ENCODE results near the gene NLRP7. TPM values are rescaled to one million over a fixed set of nuclear protein-coding genes. Genes with fewer than 3 reads are reported as not detected.
"Not testable (repeated sequence)": the region's sequence is repeated elsewhere in the genome, so short reads cannot be mapped to it uniquely, and the experiment has no call there.

The NLRP7 gene
- total RNA-seq, 1 donor from 2014 or later, result not detected

GRCh38 chr19:54921082-54921481 is 26.2 kb downstream of the NLRP7 start:
- DNase-seq (ENCODE audit: low spot score in 2 of 2, unreplicated experiment in 2 of 2), result no peak
- Mint-ChIP-seq H3K36me3 (no peaks in the 10 kb centered on the region), H3K4me3 (no peak overlapping the region), H3K4me1 (no peaks in the 10 kb centered on the region), H3K9me3 (peaks cover 9% of the 10 kb centered on the region), H3K27me3 (ENCODE audit: low read depth) (peaks cover 2% of the 10 kb centered on the region), H3K27ac (no peak overlapping the region)
- TF ChIP-seq CTCF (IDR thresholded peaks at IDR 0.05; ENCODE audit: unreplicated experiment), result no peak

- DNase-seq (ENCODE audit: low spot score in 2 of 2, unreplicated experiment in 2 of 2); H3K27me3 Mint-ChIP-seq (ENCODE audit: low read depth); H3K4me1 Mint-ChIP-seq; H3K36me3 Mint-ChIP-seq; H3K9me3 Mint-ChIP-seq; H3K4me3 Mint-ChIP-seq; H3K27ac Mint-ChIP-seq: not testable (repeated sequence)
Observed at GRCh38 chr19:54919646-54920563, 27.4 kb downstream of the NLRP7 start.

- no peak overlapping the region for H3K4me3 Mint-ChIP-seq
- no peaks in the 10 kb centered on the region for H3K36me3 Mint-ChIP-seq
- H3K4me1 Mint-ChIP-seq, result no peaks in the 10 kb centered on the region
- DNase-seq (ENCODE audit: low spot score in 2 of 2, unreplicated experiment in 2 of 2), result no peak
- H3K9me3 Mint-ChIP-seq, result no peaks in the 10 kb centered on the region
- TF ChIP-seq CTCF (IDR thresholded peaks at IDR 0.05; ENCODE audit: unreplicated experiment), result no peak
- H3K27ac Mint-ChIP-seq, result no peak overlapping the region
- H3K27me3 Mint-ChIP-seq (ENCODE audit: low read depth), result peaks cover 2% of the 10 kb centered on the region
Observed at GRCh38 chr19:54918499-54918898, 28.8 kb downstream of the NLRP7 start.

GRCh38 chr19:54916822-54917221 is 30.5 kb downstream of the NLRP7 start:
- Mint-ChIP-seq H3K36me3 (no peaks in the 10 kb centered on the region), H3K27ac (no peak overlapping the region), H3K4me3 (no peak overlapping the region), H3K4me1 (no peaks in the 10 kb centered on the region), H3K9me3 (no peaks in the 10 kb centered on the region), H3K27me3 (ENCODE audit: low read depth) (no peaks in the 10 kb centered on the region)
- no peak for DNase-seq (ENCODE audit: low spot score in 2 of 2, unreplicated experiment in 2 of 2)
- TF ChIP-seq CTCF (IDR thresholded peaks at IDR 0.05; ENCODE audit: unreplicated experiment), result no peak

GRCh38 chr19:54907899-54908298 is 39.4 kb downstream of the NLRP7 start:
- H3K4me3 Mint-ChIP-seq; DNase-seq (ENCODE audit: low spot score in 2 of 2, unreplicated experiment in 2 of 2); H3K36me3 Mint-ChIP-seq; H3K27ac Mint-ChIP-seq; H3K27me3 Mint-ChIP-seq (ENCODE audit: low read depth); H3K9me3 Mint-ChIP-seq: not testable (repeated sequence)
- H3K4me1 Mint-ChIP-seq, result peaks cover 13% of the 10 kb centered on the region

GRCh38 chr19:54906819-54907218 is 40.5 kb downstream of the NLRP7 start:
- no peak for TF ChIP-seq CTCF (IDR thresholded peaks at IDR 0.05; ENCODE audit: unreplicated experiment)
- Mint-ChIP-seq H3K27ac (no peak overlapping the region), H3K4me3 (no peak overlapping the region), H3K27me3 (ENCODE audit: low read depth) (no peaks in the 10 kb centered on the region), H3K36me3 (no peaks in the 10 kb centered on the region), H3K9me3 (peaks cover 4% of the 10 kb centered on the region), H3K4me1 (peaks cover 13% of the 10 kb centered on the region)
- no peak for DNase-seq (ENCODE audit: low spot score in 2 of 2, unreplicated experiment in 2 of 2)

All from mesothelial cell of epicardium (in vitro differentiated cells).